Embryonic facial prominence (tissue), 1 donor: ENCODE results near the gene TMEM250.
"Not testable (repeated sequence)": the region's sequence is repeated elsewhere in the genome, so short reads cannot be mapped to it uniquely, and the experiment has no call there.

Experiments
- DNase-seq: peaks from one replicate; pipeline ENCODE4 v3.0.0-alpha.2; 2016; ENCODE audit errors: extremely low spot score

The TMEM250 gene, protein sequence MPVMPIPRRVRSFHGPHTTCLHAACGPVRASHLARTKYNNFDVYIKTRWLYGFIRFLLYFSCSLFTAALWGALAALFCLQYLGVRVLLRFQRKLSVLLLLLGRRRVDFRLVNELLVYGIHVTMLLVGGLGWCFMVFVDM

DNA sequence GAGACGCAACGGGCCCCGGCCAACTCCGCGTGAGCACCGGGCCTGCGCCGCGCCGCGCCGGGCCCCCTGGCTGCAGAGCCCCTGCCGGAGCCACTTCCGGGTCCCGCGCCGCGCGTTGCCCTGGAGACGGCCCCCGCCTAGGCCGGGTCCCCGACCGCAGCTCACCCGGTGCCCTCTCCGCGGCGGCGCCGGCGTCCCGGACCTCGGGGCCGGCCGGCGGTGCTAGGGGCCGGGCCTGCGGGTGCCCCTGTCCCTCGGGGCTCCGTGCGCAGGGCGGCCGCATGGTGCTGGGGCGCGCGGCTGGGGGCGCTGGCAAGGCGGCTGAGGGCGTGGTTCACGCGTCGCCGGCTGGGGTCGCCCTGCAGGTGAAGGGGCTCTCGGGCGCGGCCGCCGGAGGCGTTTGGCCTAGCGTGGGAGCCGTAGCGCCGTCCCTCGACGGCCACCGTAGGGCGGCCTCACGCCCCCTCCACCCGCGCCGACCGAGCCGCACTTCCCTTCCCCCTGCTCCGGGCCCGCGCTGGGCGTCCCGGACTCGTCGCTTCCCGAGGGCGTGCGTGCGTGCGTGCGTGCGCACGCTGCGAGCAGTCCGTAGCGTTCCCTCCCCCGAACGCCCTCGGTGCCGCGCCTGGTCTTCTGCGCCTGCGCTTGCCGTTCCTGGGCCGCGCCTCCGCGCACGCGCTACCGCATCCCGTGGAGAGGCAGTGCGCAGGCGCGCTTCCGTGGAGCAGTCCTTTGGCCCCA, at the start of gene TMEM250:
Gene TMEM250 (minus strand): TSS at position 556 of the 741 bp plus-strand sequence. CDS start 1,975 bp downstream, outside the sequence.
- DNase-seq: peak; percentile 92

DNA sequence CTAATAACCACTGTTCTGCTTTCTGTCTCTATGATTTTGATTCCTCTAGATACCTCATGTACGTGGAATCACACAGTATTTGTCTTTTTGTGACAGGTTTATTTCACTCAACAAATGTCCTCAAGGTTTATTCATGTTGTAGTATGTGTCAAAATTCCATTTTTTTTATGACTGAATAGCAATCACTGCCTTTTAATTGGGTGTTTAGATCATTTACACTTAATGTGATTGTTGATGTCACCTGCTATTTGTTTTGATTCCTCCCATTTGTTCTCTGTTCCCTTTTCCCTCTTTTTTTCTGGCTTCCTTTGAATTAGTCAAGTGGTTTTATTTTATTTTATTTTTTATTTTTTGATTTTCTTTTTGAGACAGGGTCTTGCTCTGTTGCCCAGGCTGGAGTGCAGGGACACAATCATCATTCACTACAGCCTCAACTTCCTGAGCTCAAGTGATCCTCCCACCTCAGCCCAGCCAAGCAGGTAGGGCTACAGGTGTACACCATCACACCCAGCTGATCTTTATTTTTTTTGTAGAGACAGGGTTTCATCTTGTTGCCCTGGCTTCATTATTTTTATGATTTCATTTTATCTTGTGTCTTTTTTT, 44.7 kb upstream of the TMEM250 start:
- DNase-seq: no peak

DNA sequence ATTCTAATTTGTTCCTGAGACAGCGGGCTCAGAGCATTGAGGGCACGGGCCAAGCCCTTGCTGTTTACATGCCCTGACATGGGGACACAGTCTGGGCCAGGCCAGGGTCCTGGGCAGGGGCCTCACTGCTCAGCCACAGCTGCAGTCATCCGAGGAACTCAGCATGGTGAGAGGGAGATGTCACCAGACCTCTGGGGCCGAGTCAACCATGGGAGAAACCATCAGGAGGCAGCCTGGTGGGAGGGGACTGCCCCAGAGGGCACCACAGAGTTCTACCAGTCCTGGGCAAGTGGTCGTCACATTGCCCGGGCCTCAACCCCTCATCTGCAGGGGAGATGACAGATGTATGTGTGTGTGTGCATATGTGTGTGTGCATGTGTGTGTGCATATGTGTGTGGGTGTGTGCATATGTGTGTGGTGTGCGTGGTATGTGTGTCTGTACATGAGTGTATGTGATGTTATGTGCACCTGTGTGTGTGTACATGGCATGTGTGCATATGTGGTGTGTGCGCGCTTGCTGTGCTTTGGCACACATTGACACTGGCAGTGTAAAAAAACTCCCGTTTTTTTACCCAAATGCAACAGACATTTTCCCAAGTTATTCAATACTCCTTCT, 42.4 kb upstream of the TMEM250 start:
- no peak for DNase-seq

DNA sequence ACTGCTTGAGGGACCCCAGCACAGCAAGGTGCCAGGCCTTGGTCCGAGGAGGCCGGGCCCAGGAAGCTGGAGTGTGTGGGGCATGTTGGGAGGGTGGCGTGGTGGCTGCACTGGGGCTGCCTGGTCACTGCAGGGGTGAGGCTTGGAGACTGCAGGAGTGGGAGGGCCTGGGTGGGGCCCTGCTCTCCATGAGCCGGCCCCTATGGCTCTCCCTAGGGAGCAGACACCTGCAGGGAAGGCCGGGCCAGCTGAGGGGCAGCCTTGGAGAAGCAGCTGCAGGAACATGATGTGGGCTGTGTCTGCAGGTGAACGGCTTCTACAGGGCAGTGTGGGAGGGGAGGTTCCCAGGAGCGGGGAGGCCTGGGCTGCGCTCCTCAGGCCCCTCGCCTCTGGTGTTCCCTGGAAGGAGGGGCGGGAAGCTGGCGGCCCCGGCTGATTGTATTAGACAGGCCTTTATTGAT, 41.7 kb upstream of the TMEM250 start:
- DNase-seq: no peak

DNA sequence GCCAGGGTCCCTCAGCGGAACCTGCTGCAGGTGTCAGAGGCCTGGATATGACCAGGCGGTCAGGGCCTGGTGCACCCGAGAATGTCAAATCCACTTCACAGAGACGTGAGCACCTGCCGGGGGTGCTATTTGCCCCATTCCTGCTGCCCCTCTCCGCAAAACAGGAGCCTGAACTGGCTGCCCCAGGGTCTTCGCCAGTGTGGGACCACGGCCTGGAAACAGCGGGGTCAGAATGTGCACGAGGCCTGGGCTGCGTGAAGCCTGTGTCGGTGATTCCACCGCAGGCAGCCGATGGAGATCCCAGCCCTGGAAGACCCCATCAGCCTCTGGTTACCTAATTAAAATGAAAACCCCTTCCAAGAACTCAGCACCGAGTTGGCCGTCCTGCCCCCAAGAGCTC, 41.2 kb upstream of the TMEM250 start:
- no peak for DNase-seq

DNA sequence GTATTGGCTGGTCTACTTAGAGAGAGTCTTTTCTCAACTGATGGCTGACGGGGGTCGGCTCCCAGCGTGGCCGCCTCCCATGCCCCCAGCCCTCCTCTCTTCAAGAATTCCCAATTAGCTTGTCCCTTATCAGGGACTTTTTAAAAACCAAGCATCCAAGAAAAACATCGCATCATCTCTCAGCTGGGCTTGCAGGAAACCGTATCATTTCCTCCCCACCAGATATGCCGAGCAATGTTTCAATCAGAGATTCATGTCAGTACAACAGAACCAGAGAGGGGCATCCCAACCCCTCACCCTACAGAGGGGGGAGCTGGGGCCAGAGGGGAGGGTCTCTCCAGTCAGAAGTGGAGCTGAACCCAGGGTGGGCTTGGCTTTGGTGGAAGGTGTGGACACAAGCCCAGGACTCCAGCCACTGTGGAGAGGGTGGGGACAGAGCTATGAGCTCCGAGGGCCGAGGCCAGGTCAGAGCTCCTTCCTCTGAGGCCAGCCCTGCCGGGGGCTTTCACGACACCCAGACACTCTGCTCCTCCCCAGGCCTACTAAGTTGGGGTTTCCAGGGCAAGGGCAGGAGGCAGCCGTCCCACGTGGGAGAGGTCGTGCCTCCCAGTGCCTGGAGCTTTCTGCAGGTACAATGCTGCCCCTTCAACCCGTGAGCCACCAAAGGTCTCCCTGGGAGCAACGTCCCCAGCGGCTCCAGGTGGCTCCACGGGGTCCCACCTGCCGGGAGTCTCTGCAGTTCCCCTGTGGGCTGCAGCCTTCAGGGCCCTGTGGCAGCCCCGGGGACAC, 39.0 kb upstream of the TMEM250 start:
- DNase-seq: no peak

DNA sequence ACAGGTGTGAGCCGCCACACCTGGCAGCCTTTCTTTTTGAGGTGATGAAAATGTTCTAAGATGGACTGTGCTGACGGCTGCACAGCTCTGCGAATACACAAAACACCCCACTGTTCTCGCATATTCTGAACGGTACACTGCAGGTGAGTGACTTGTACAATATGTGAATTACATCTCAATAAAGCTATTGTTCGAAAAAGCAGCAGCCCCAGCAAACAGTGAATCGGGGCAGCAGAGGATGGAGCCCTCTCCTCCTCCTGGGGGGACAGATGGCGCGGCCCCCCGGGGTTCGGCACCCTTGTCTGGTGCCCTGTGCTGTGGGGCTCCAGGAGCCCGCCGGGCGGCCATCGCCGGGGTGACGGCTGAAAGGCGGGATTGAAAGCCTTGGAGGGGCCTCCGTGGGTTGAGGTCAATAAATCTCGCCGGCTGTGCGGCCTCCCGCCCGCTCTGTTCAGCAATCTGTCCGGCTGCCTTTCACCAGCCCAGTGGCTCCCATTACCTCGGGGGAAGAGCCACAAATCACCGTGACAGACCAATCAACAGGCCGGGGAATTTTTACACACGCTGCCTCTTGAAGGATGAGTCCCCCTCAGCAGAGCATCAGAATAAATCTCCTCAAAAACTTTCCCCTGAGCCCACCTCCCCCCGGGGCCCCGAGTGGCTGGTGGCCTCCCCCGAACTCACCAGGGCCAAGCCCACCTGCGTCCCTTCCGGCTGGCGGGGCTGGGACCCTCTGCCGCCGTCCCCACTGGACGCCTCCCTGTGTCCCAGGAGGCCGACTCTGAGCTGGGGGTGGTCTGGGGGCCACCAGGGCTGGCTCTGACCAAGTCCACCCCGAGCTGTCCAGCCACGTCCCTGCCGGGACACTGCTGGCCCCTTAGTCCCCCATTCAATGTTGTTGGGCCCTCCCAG, 37.8 kb upstream of the TMEM250 start:
- DNase-seq: no peak

DNA sequence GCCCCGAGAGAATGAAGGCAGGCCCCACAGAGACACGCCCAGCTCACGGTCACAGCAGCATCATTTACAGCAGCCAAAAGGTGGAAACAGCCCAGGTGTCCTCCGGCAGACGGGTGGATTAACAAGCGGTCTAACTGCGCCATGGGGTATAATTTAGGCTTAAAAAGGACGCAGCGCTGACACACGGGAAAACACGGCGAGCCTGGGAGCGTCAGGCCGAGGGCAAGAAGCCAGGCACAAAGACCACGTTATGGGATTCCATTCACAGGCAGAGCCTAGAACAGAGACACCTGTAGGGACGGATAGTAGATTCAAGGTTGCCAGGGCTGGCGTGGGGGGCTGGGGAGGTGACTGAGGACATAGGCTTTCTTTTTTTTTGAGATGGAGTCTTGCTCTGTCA, 36.9 kb upstream of the TMEM250 start:
- DNase-seq: no peak

DNA sequence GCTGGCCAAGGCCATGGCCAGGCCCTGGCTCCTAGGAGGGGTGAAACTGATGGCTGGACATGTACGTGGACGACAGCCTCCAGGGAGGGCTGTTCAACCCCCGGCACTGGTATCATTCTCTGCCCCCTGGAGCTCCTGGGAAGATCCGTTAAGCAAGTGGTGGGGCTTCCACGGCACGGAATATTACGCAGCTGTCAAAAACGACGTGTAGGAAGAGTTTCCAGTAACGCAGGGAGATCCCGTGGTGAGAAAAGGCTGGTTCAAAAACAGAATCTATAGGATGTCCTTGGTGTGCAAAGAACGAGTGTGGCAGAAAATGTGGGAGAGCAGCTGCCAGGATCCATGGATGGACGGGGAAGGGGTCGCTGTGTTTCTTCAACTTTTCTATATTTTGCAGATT, 36.3 kb upstream of the TMEM250 start:
- DNase-seq: no peak

DNA sequence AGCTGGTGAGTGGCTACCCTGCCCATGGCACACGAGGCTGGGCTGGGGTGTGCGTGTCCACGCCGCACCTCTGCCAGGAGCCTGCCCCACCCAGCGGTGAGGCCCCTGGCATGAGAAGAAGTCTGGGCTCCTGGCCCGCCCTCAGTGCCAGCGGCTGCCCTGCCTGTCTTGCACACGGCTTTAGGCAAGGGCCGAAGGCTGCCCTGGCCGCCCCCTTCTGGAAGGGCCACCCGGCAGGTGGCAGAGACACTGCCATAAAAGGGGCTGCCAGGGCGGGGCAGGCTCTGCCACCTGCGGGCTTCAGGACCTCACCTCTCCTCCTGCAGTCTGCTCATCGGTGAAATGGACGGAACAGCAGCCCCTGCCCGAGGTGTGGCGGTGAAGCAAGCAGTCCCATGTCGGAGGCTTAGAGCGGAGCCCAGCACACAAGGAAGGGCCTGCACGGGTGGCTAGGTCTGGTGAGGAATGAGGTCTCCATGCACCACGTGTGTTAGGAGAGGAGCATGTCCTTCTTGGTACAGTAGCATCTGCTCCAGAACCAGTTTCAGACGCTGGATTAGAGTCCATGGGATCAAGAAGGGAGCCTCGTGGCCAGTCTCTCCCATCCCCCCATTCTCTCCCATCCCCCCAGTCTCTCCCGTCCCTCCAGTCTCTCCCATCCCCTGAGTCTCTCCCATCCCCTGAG, 34.8 kb upstream of the TMEM250 start:
- DNase-seq: no peak

DNA sequence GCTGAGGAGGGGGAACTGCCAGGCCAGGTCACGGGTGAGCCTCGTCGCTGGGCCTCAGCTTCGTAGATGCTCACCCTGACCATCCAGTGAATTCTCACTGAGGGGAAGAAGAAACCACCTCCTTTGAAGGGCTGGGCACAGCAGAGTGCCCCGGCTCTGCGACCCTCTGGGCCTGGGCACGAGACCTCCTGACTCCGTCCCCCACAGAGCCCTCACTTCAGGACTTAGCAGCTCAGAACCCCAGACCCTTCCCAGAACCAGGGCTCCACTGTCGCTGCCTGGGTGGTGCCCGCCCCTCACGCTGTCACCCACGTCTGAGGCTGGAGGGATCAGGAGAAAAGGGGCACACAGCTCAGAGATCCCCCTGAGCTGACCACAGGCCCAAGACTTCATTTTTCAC, 34.3 kb upstream of the TMEM250 start:
- DNase-seq: no peak

DNA sequence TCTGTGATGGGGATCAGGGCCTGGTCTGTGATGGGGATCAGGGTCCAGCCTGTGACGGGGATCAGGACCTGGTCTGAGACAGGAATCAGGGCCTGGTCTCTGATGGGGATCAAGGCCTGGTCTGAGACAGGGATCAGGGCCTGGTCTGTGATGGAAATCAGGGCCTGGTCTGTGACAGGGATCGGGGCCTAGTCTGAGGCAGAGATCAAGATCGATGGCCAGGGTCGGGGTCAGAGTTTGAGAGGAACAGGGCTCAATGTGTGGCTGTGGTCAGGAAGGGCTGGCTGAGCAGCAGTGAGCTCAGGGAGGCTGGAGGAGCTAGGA, 33.8 kb upstream of the TMEM250 start:
- no peak for DNase-seq

DNA sequence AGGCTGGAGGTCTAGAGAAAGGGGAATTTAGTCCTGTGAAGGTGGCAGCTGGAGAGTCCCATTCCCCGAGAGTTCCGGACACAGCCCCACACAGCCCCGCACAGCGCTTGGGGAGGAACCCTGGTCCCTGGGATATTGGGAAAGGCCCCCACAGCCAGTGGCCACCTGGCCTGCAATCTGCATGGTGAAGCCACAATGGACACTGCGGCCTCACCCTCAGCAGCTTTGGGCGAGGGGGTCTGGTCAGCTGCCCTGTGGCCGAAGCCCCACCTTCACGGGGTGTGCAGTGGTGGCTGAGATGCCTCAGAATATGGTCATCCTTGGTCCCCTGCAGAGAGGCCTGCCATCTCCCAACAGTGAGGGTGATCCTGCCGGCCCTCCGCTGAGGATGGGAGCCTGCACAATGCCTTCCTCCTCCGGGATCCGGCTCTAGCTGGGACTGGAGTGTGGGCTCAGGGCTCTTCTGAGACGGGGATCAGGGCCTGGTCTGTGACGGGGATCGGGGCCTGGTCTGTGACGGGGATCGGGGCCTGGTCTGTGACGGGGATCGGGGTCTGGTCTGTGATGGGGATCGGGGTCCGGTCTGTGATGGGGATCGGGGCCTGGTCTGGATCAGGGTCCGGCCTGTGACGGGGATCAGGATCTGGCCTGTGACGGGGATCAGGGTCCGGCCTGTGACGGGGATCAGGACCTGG, 33.3 kb upstream of the TMEM250 start:
- DNase-seq: no peak

DNA sequence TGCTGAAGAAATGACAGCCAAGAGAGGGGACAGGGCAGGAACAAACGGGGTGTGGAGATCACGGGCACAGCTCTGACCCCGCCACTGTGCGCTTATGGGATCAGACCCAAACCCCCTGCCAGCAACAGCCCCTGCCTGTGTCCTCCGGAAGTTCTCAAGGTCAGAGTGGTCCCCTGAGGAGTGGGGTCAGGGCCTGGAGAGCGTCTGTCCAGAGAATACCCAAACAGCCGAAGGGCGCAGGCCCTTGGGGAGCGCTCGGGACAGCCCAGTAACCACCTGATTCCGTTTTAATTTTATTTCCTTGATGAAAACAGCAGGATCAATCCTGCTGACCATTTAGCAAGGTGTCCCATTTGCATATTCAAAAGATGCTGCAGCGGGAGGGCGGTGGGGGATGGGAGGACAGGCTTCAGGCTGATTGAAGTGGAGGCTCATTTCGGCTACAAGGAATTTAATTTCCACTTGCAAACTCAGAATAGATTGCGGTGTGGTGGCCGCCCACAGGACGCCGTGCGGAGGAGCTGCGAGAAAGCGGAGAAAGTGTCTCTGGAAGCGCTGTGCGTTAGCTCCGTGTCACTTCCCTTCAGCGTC, 32.6 kb upstream of the TMEM250 start:
- DNase-seq: no peak

DNA sequence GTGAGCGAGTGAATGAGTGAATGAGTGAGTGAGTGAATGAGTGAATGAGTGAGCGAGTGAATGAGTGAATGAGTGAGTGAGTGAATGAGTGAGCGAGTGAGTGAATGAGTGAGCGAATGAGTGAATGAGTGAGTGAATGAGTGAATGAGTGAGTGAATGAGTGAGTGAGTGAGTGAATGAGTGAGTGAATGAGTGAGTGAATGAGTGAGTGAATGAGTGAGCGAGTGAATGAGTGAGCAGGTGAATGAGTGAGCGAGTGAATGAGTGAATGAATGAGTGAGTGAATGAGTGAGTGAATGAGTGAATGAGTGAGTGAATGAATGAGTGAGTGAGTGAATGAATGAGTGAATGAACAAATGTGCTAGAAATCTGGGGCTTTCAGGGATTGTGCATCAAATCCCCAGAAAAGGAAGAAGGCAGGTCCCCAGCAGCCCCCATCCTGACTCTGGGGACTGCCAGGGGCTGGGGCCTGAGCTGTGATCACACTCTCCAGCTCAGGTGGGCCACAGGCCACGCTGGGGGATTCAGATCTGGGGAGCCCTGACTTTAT, 32.1 kb upstream of the TMEM250 start:
- not testable (repeated sequence) for DNase-seq

DNA sequence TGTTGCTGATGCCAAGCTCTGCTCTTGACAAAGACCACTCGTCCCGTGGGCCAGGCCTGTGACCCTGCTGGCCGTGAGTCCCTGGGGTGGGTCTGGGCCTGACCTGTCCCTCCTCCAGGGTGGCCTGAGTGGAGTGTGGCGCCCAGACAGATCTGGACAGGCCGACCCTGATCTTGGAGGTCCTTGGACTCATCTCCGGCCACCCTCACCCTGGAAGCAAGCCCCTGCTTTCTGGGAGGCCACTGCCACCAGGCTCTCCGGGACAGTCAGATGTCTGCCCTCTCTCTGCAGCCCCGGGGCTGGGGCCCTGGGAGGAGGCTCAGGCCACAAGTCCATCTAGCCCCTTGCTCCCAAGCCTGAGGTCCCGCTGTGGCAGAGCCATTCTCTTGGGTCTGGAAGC, 31.2 kb upstream of the TMEM250 start:
- no peak for DNase-seq

DNA sequence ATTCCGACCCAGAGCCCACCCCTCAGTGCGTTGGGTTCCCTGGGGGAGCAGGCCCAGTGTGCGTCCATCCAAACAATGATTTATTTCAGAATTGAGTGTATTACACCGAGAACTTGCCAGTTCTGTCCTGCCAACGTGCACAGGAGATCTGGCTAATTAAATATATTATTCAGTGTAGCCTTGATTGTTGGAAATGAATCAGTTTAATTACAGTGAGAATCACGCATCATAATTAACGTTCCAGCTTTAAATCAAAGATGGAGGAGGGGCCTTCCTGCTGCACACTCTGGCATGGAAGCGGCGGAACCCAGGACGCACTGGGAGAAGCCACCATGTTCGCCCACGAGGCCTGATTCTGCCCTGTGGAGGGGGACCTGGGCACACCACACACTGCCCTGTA, 30.7 kb upstream of the TMEM250 start:
- no peak for DNase-seq

DNA sequence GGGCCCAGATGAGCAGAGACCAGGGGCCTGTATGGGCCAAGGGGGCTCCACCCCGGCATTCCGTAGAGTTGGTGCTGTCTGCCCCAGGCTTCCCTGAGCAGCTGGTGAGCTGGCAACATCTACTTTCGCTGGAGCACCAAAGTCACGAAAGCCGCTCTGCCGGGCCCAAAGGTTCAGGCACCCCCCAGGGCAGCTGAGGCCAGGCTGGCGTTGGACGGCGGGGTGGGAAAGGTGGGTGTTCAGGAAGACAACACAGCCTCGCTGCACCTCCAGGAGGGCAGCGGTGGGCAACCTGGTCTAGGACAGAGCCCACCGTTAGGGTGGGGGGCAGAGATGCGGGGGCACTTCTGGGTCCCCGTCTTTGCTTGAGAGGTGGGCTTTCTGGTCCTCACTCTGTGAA, 30.1 kb upstream of the TMEM250 start:
- no peak for DNase-seq
